ENCODE data around the gene POLN. TPM values are rescaled to one million over a fixed set of nuclear protein-coding genes. Genes with fewer than 3 reads are reported as not detected.

The POLN gene
- polyA plus RNA-seq, 3 donors, result 0.08 to 0.33 (median 0.28) TPM

- Histone ChIP-seq H2AFZ (ENCODE audit: insufficient read depth, low read depth, low read length, poor library complexity, severe bottlenecking) (no peak overlapping the region), H3K36me3 (replicated peaks in 1 of 2; ENCODE audit: control insufficient read depth in 1 of 2, insufficient read depth in 2 of 2, low read length in 2 of 2) (peaks cover 48 to 72% of the 10 kb centered on the region in 2 donors), H4K20me1 (ENCODE audit: insufficient read depth, low read length) (peaks cover 87% of the 10 kb centered on the region), H3K27me3 (ENCODE audit: control insufficient read depth in 2 of 2, insufficient read depth in 2 of 2, low read length in 2 of 2) (no peaks in the 10 kb centered on the region), H3K27ac (ENCODE audit: low read depth in 1 of 2, low read length in 2 of 2) (no peak overlapping the region), H3K4me2 (replicated peaks; ENCODE audit: extremely low read depth, low read length, poor library complexity, severe bottlenecking) (no peak overlapping the region), H3K9ac (ENCODE audit: insufficient read depth, low read length, poor library complexity, severe bottlenecking) (no peak overlapping the region), H3K4me1 (ENCODE audit: control insufficient read depth in 1 of 2, insufficient read depth in 2 of 2, low read length in 2 of 2) (peaks cover 13 to 16% of the 10 kb centered on the region in 2 donors), H3K79me2 (ENCODE audit: insufficient read depth, low read length) (peaks cover 32% of the 10 kb centered on the region), H3K4me3 (replicated peaks in 1 of 3; ENCODE audit: low read depth in 2 of 3, low read length in 3 of 3) (no peak overlapping the region), H3K9me3 (replicated peaks in 1 of 2; ENCODE audit: control insufficient read depth in 1 of 2, insufficient read depth in 1 of 2, low read length in 2 of 2) (no peaks in the 10 kb centered on the region)
- Mint-ChIP-seq H3K9me3 (no peaks in the 10 kb centered on the region), H3K4me1 (peaks cover 10% of the 10 kb centered on the region), H3K4me3 (no peak overlapping the region), H3K36me3 (peaks cover 32 to 42% of the 10 kb centered on the region in 2 donors), H3K27me3 (ENCODE audit: low read depth in 3 of 3) (peaks cover 0 to 4% (median 3%) of the 10 kb centered on the region in 3 donors), H3K27ac (peak overlapping the region in 1 of 7 donors; percentile 55)
- intact Hi-C loops (cut with micrococcal nuclease), result no loop called here
- DNase-seq, result no peak
- TF ChIP-seq, protein P1, sequence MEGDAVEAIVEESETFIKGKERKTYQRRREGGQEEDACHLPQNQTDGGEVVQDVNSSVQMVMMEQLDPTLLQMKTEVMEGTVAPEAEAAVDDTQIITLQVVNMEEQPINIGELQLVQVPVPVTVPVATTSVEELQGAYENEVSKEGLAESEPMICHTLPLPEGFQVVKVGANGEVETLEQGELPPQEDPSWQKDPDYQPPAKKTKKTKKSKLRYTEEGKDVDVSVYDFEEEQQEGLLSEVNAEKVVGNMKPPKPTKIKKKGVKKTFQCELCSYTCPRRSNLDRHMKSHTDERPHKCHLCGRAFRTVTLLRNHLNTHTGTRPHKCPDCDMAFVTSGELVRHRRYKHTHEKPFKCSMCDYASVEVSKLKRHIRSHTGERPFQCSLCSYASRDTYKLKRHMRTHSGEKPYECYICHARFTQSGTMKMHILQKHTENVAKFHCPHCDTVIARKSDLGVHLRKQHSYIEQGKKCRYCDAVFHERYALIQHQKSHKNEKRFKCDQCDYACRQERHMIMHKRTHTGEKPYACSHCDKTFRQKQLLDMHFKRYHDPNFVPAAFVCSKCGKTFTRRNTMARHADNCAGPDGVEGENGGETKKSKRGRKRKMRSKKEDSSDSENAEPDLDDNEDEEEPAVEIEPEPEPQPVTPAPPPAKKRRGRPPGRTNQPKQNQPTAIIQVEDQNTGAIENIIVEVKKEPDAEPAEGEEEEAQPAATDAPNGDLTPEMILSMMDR (IDR thresholded peaks at IDR 0.05), result no peak
- 97% methylated on average over 8 of the region's 14 CpGs for WGBS (ENCODE audit: insufficient coverage)
These were observed 15.6 kb upstream of the POLN start for GRCh38 chr4:2257361-2258081.

- no peaks in the 10 kb centered on the region for H3K9me3 ChIP-seq (replicated peaks in 1 of 2; ENCODE audit: control insufficient read depth in 1 of 2, insufficient read depth in 1 of 2, low read length in 2 of 2)
- Mint-ChIP-seq H3K36me3 (peaks cover 34 to 49% of the 10 kb centered on the region in 2 donors), H3K27ac (no peak overlapping the region), H3K4me3 (no peak overlapping the region), H3K27me3 (ENCODE audit: low read depth in 3 of 3) (peaks cover 0 to 4% (median 3%) of the 10 kb centered on the region in 3 donors), H3K4me1 (peaks cover 10% of the 10 kb centered on the region), H3K9me3 (no peaks in the 10 kb centered on the region)
- TF ChIP-seq, protein P1 (IDR thresholded peaks at IDR 0.05), result no peak
- intact Hi-C loops (cut with micrococcal nuclease), result no loop called here
- 94% methylated on average over 11 of the region's 12 CpGs for WGBS (ENCODE audit: insufficient coverage)
- no peak for DNase-seq
- no peak overlapping the region for H2AFZ ChIP-seq (ENCODE audit: insufficient read depth, low read depth, low read length, poor library complexity, severe bottlenecking)
- peaks cover 89% of the 10 kb centered on the region for H4K20me1 ChIP-seq (ENCODE audit: insufficient read depth, low read length)
- no peak overlapping the region for H3K4me2 ChIP-seq (replicated peaks; ENCODE audit: extremely low read depth, low read length, poor library complexity, severe bottlenecking)
- no peak overlapping the region for H3K9ac ChIP-seq (ENCODE audit: insufficient read depth, low read length, poor library complexity, severe bottlenecking)
- H3K27me3 ChIP-seq (ENCODE audit: control insufficient read depth in 2 of 2, insufficient read depth in 2 of 2, low read length in 2 of 2), result no peaks in the 10 kb centered on the region
- peaks cover 13 to 15% of the 10 kb centered on the region in 2 donors for H3K4me1 ChIP-seq (ENCODE audit: control insufficient read depth in 1 of 2, insufficient read depth in 2 of 2, low read length in 2 of 2)
- peaks cover 32% of the 10 kb centered on the region for H3K79me2 ChIP-seq (ENCODE audit: insufficient read depth, low read length)
- no peak overlapping the region for H3K27ac ChIP-seq (ENCODE audit: low read depth in 1 of 2, low read length in 2 of 2)
- H3K4me3 ChIP-seq (replicated peaks in 1 of 3; ENCODE audit: low read depth in 2 of 3, low read length in 3 of 3), result no peak overlapping the region
- H3K36me3 ChIP-seq (replicated peaks in 1 of 2; ENCODE audit: control insufficient read depth in 1 of 2, insufficient read depth in 2 of 2, low read length in 2 of 2), result peaks cover 56 to 80% of the 10 kb centered on the region in 2 donors
These were observed 14.9 kb upstream of the POLN start for GRCh38 chr4:2256781-2257191.

All from CD14-positive monocyte (primary cell).